A549 (cell line): ENCODE data around the gene CLTCL1. TPM values are rescaled to one million over a fixed set of nuclear protein-coding genes. Genes with fewer than 3 reads are reported as not detected.

ENCODE experiments used
- ATAC-seq, 2 experiments: fragments of 200-7000 bp in 1 of 2; fragments of >200 bp in 1 of 2; cut with Nextera tagmentation in 1 of 2; cut with Tn5 transposase in 1 of 2; 3 replicates each; pipeline versions ENCODE4 v1.8.0 to v1.9.1; 2018 to 2020; ENCODE audit warnings: mild to moderate bottlenecking in 1 of 2, moderate library complexity in 1 of 2
- CTCF ChIA-PET: fragments of 300-600 bp; sonication (Branson Sonifier 250); formaldehyde crosslinking; extraction: SDS; loops from one replicate; lab custom pipeline; 2021; ENCODE audit warnings: antibody characterized with exemption, inconsistent platforms; lab: Yijun Ruan, JAX
- POLR2A ChIA-PET: fragments of 350-600 bp; formaldehyde crosslinking; extraction: SDS; loops from one replicate; lab custom pipeline; 2021; ENCODE audit warnings: antibody characterized with exemption, inconsistent platforms; lab: Yijun Ruan, JAX
- DNase-seq, 2 experiments: peaks; one replicate each; pipeline versions ENCODE4 v3.0.0 to v3.0.0-alpha.2; 2011 to 2016; ENCODE audit warnings: low read depth in 1 of 2, low spot score in 1 of 2
- FAIRE-seq: peaks from 2 replicates; lab custom pipeline; 2011; peaks lifted over from hg19 to GRCh38; lab: Jason Lieb, UNC
- H3K27ac ChIP-seq, 2 experiments: fragments of >200 bp; sonication (Bioruptor Twin); formaldehyde crosslinking; 3 replicates each; pipeline ENCODE4 v1.5.1; 2016 to 2017
- H3K4me1 ChIP-seq: fragments of >200 bp; sonication (Bioruptor Twin); formaldehyde crosslinking; 3 replicates; pipeline ENCODE4 v1.6.1; 2016
- H3K4me2 ChIP-seq: fragments of >200 bp; sonication (Bioruptor Twin); formaldehyde crosslinking; 3 replicates; pipeline ENCODE4 v1.6.1; 2016
- H3K4me3 ChIP-seq: fragments of >200 bp; sonication (Bioruptor Twin); formaldehyde crosslinking; 3 replicates; pipeline ENCODE4 v1.5.1; 2016
- H3K9me3 ChIP-seq: fragments of >200 bp; sonication (Bioruptor Twin); formaldehyde crosslinking; 3 replicates; pipeline ENCODE4 v1.6.1; 2016
- ATOH8 ChIP-seq: fragments of 250-450 bp; sonication (Bioruptor Pico); IDR thresholded peaks from 2 replicates; pipeline ENCODE4 v1.5.0; 2020; ENCODE audit warnings: low read depth, mild to moderate bottlenecking, moderate library complexity
- BHLHE40 ChIP-seq: IDR thresholded peaks from 2 replicates; pipeline ENCODE4 v1.6.1; 2012; ENCODE audit warnings: low read depth, low read length, inconsistent platforms
- CEBPB ChIP-seq, 2 experiments: fragments of >200 bp in 1 of 2; sonication (Bioruptor Twin) in 1 of 2; formaldehyde crosslinking in 1 of 2; IDR thresholded peaks; 2 replicates each; pipeline ENCODE4 v1.6.1; 2012 to 2016
- CHD4 ChIP-seq: fragments of 200-600 bp; sonication (generic); IDR thresholded peaks from 2 replicates; pipeline ENCODE4 v1.6.1; 2016; ENCODE audit warnings: antibody characterized with exemption, mild to moderate bottlenecking, borderline replicate concordance
- EHF ChIP-seq: fragments of 250-450 bp; sonication (Bioruptor Pico); IDR thresholded peaks from 2 replicates; pipeline ENCODE4 v1.5.0; 2020; ENCODE audit warnings: mild to moderate bottlenecking
- EHMT2 ChIP-seq: fragments of 200-600 bp; sonication (generic); IDR thresholded peaks from 2 replicates; pipeline ENCODE4 v1.6.1; 2016; ENCODE audit warnings: antibody characterized with exemption, low read depth, mild to moderate bottlenecking, moderate library complexity
- FOSL2 ChIP-seq, 2 experiments: fragments of 450-650 bp in 1 of 2; fragments of >200 bp in 1 of 2; sonication (Bioruptor Twin) in 1 of 2; formaldehyde crosslinking; IDR thresholded peaks; 2 replicates each; pipeline versions ENCODE4 v1.5.0 to v1.6.1; 2016 to 2020; ENCODE audit warnings: mild to moderate bottlenecking in 1 of 2, moderate library complexity in 1 of 2
- HEYL ChIP-seq: fragments of 250-450 bp; sonication (Bioruptor Pico); IDR thresholded peaks from 2 replicates; pipeline ENCODE4 v1.8.0; 2021; ENCODE audit warnings: mild to moderate bottlenecking, moderate library complexity
- HOXA7 ChIP-seq: fragments of 250-450 bp; sonication (Bioruptor Pico); IDR thresholded peaks from 2 replicates; pipeline ENCODE4 v1.5.0; 2020; ENCODE audit warnings: mild to moderate bottlenecking, moderate library complexity
- HOXB5 ChIP-seq: fragments of 250-450 bp; sonication (Bioruptor Pico); IDR thresholded peaks from 2 replicates; pipeline ENCODE4 v1.5.0; 2020; ENCODE audit warnings: mild to moderate bottlenecking, moderate library complexity
- KDM1A ChIP-seq: fragments of 200-600 bp; sonication (generic); IDR thresholded peaks from 2 replicates; pipeline ENCODE4 v1.6.1; 2016; ENCODE audit warnings: low read depth, mild to moderate bottlenecking
- MAX ChIP-seq: IDR thresholded peaks from 2 replicates; pipeline ENCODE4 v1.6.1; 2012
- POLR2A ChIP-seq: IDR thresholded peaks from 2 replicates; pipeline ENCODE4 v1.6.1; 2012; ENCODE audit warnings: mild to moderate bottlenecking, low read length
- POLR2AphosphoS2 ChIP-seq: conservative IDR thresholded peaks from 2 replicates; pipeline ENCODE4 v1.6.1; 2012; ENCODE audit warnings: low read length, improper control_type of control experiment, inconsistent platforms
- SMC3 ChIP-seq: fragments of >200 bp; sonication (Bioruptor Twin); formaldehyde crosslinking; IDR thresholded peaks from 3 replicates; pipeline ENCODE4 v1.6.1; 2018; ENCODE audit warnings: inconsistent platforms
- SREBF2 ChIP-seq: fragments of 450-650 bp; IDR thresholded peaks from 2 replicates; pipeline ENCODE4 v1.6.1; 2014; ENCODE audit warnings: mild to moderate bottlenecking, moderate library complexity
- TFCP2L1 ChIP-seq: fragments of 250-450 bp; sonication (Bioruptor Pico); IDR thresholded peaks from 2 replicates; pipeline ENCODE4 v1.5.0; 2021; ENCODE audit warnings: mild to moderate bottlenecking
- ZFP36 ChIP-seq: fragments of 450-650 bp; IDR thresholded peaks from 2 replicates; pipeline ENCODE4 v1.6.1; 2014; ENCODE audit warnings: borderline replicate concordance; ENCODE audit not compliant: partially characterized antibody
- ZSCAN20 ChIP-seq: fragments of 250-450 bp; sonication (Bioruptor Pico); IDR thresholded peaks from 2 replicates; pipeline ENCODE4 v1.8.0; 2022; ENCODE audit warnings: mild to moderate bottlenecking, moderate library complexity
- WGBS: methylation state at CpG from one replicate; pipeline ENCODE4 v1.1.6; 2017; ENCODE audit errors: missing lambda C conversion rate; 5-methylcytosine and 5-hydroxymethylcytosine counted together
- polyA plus RNA-seq, 4 experiments: library from polyadenylated mRNA; depleted of rRNA in 3 of 4; stranded (reverse); fragments of >200 nt; fragmentation: RNase III in 1 of 4; extraction: RNeasy Plus Mini Kit Qiagen cat#74134 plus additional on column Dnase treatment in 1 of 4; gene quantifications; 2 replicates in 3 of 4; 3 replicates in 1 of 4; pipeline ENCODE4 v1.2.3, GENCODE V29; 2011 to 2017
- TF ChIP-seq, protein P1 (sequence below): IDR thresholded peaks from 2 replicates; pipeline ENCODE4 v1.6.1; 2012
- TF ChIP-seq, protein P2 (sequence below): fragments of >200 bp; sonication (Bioruptor Twin); formaldehyde crosslinking; IDR thresholded peaks from 3 replicates; pipeline ENCODE4 v1.5.1; 2016
- TF ChIP-seq, protein P3 (sequence below): fragments of 200-600 bp; sonication (generic); IDR thresholded peaks from 2 replicates; pipeline ENCODE4 v1.6.1; 2016; ENCODE audit warnings: antibody characterized with exemption, mild to moderate bottlenecking, moderate library complexity

The CLTCL1 gene
- polyA plus RNA-seq, 2 of the 4 experiments (the other 2 are of a cell fraction), result 8.6 to 10.6 TPM

DNA sequence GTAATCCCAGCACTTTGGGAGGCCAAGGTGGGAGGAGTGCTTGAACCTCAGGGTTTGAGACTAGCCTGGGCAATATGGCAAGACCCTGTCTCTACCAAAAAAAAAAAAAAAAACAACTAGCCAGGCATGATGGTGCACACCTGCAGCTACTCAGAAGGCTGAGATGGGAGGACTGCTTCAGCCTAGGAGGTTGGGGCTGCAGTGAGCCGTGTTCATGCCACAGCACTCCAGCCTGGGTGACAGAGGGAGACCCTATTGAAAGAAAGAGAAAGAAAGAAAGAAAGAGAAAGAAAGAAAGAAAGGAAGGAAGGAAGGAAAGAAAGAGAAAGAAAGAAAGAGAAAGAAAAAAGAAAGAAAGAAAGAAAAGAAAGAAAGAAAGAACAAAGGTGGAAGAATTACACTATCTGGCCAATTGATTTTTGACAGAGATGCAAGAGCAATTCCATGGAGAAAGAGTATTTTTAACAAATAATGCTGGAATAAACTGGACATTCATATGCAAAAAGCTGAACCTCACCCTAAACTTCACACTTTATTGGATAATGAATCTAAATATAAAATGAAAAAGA, 79.1 kb downstream of the CLTCL1 start:
- FAIRE-seq, result no peak
- Histone ChIP-seq H3K4me1 (no peaks in the 10 kb centered on the region), H3K9me3 (no peaks in the 10 kb centered on the region), H3K4me3 (no peak overlapping the region), H3K4me2 (no peak overlapping the region), H3K27ac (no peak overlapping the region)
- POLR2A ChIA-PET, result no interaction called here
- TF ChIP-seq HOXA7 (CRISPR knock-in tag) (no peak), EHF (no peak), FOSL2 (IDR thresholded peaks at IDR 0.05) (no peak), FOSL2 (CRISPR knock-in tag; IDR thresholded peaks at IDR 0.05) (no peak), MAX (no peak), CEBPB (IDR thresholded peaks at IDR 0.05) (no peak), KDM1A (no peak), CHD4 (no peak), HOXB5 (CRISPR knock-in tag) (no peak)
- TF ChIP-seq, protein P1, sequence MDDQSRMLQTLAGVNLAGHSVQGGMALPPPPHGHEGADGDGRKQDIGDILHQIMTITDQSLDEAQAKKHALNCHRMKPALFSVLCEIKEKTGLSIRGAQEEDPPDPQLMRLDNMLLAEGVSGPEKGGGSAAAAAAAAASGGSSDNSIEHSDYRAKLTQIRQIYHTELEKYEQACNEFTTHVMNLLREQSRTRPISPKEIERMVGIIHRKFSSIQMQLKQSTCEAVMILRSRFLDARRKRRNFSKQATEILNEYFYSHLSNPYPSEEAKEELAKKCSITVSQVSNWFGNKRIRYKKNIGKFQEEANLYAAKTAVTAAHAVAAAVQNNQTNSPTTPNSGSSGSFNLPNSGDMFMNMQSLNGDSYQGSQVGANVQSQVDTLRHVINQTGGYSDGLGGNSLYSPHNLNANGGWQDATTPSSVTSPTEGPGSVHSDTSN, result no peak
- TF ChIP-seq, protein P2, sequence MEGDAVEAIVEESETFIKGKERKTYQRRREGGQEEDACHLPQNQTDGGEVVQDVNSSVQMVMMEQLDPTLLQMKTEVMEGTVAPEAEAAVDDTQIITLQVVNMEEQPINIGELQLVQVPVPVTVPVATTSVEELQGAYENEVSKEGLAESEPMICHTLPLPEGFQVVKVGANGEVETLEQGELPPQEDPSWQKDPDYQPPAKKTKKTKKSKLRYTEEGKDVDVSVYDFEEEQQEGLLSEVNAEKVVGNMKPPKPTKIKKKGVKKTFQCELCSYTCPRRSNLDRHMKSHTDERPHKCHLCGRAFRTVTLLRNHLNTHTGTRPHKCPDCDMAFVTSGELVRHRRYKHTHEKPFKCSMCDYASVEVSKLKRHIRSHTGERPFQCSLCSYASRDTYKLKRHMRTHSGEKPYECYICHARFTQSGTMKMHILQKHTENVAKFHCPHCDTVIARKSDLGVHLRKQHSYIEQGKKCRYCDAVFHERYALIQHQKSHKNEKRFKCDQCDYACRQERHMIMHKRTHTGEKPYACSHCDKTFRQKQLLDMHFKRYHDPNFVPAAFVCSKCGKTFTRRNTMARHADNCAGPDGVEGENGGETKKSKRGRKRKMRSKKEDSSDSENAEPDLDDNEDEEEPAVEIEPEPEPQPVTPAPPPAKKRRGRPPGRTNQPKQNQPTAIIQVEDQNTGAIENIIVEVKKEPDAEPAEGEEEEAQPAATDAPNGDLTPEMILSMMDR, result no peak
- DNase-seq, result no peak
- WGBS, result 88% methylated on average over 1 of the region's 1 CpG
- no peak for ATAC-seq
- CTCF ChIA-PET, result no interaction called here

DNA sequence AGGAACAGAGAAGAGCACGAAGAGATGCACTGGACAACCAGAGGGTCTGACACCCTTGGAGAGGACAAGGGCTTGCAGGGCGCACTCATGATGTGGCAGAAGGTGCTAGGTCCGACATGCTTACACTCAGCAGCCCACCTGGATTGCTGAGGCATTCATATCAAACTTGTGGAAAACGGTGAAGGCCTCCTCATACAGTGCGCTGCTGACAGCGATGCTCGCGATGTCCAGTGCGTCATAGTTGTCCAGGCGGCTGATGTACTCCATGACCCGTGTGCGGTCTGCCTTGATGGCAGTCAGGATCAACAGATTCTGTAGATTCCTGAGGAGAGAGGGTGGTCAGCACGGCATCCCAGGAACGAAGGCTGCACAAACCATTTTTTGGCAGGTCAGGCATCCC, 81.3 kb downstream of the CLTCL1 start:
- Histone ChIP-seq H3K4me1 (no peaks in the 10 kb centered on the region), H3K27ac (no peak overlapping the region), H3K9me3 (no peaks in the 10 kb centered on the region), H3K4me2 (no peak overlapping the region), H3K4me3 (no peak overlapping the region)
- 81% methylated on average over 5 of the region's 14 CpGs for WGBS
- no peak for FAIRE-seq
- no peak for ATAC-seq
- no peak for DNase-seq
- ChIA-PET POLR2A (no interaction called here), CTCF (no interaction called here)
- TF ChIP-seq HEYL (CRISPR knock-in tag) (no peak), BHLHE40 (no peak)
- TF ChIP-seq, protein P3, sequence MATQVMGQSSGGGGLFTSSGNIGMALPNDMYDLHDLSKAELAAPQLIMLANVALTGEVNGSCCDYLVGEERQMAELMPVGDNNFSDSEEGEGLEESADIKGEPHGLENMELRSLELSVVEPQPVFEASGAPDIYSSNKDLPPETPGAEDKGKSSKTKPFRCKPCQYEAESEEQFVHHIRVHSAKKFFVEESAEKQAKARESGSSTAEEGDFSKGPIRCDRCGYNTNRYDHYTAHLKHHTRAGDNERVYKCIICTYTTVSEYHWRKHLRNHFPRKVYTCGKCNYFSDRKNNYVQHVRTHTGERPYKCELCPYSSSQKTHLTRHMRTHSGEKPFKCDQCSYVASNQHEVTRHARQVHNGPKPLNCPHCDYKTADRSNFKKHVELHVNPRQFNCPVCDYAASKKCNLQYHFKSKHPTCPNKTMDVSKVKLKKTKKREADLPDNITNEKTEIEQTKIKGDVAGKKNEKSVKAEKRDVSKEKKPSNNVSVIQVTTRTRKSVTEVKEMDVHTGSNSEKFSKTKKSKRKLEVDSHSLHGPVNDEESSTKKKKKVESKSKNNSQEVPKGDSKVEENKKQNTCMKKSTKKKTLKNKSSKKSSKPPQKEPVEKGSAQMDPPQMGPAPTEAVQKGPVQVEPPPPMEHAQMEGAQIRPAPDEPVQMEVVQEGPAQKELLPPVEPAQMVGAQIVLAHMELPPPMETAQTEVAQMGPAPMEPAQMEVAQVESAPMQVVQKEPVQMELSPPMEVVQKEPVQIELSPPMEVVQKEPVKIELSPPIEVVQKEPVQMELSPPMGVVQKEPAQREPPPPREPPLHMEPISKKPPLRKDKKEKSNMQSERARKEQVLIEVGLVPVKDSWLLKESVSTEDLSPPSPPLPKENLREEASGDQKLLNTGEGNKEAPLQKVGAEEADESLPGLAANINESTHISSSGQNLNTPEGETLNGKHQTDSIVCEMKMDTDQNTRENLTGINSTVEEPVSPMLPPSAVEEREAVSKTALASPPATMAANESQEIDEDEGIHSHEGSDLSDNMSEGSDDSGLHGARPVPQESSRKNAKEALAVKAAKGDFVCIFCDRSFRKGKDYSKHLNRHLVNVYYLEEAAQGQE, result no peak

DNA sequence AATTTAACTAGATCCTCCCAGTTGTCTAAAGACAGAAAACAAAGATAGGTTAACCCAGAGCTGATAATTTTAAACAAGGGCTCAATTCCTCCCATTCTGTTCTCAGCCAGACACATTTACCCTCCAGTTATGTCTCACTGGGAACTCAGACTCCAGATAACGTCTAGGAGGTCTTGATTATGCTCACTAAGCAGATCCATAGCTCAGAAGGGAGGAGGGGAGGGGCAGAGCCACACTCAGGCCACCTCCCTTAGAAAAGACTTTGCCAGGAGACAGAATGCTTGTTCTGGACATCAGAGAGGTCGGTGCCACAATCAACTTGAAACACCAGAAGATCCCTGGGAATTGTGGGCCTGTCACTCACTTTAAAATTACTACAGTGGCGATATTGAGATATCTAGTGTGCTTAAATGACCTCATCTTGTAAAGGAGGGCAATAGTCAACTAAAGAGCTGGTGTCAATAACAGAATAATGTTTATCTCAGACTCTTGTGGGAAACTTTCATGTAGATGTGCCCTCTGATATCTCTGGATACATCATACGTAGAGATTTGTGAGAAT, 83.2 kb downstream of the CLTCL1 start:
- FAIRE-seq (no peak), DNase-seq (no peak), ATAC-seq (no peak)
- no peaks in the 10 kb centered on the region for H3K9me3 ChIP-seq
- POLR2A ChIA-PET, result no interaction called here
- H3K4me3 ChIP-seq, result no peak overlapping the region
- TF ChIP-seq POLR2A (no peak), EHMT2 (no peak), ZFP36 (no peak), SMC3 (no peak), POLR2AphosphoS2 (no peak), SREBF2 (no peak), HOXA7 (CRISPR knock-in tag) (no peak), ATOH8 (CRISPR knock-in tag) (no peak), TFCP2L1 (CRISPR knock-in tag) (no peak), ZSCAN20 (CRISPR knock-in tag) (no peak)
- 73% methylated on average over 4 of the region's 4 CpGs for WGBS
- H3K4me1 ChIP-seq, result no peaks in the 10 kb centered on the region
- CTCF ChIA-PET, result no interaction called here
- H3K27ac ChIP-seq, result no peak overlapping the region
- H3K4me2 ChIP-seq, result no peak overlapping the region
